ENCODE data around the gene CASR. TPM values are rescaled to one million over a fixed set of nuclear protein-coding genes. Genes with fewer than 3 reads are reported as not detected.

The CASR gene
- total RNA-seq, 1 experiment from 2014 or later, result not detected

DNA sequence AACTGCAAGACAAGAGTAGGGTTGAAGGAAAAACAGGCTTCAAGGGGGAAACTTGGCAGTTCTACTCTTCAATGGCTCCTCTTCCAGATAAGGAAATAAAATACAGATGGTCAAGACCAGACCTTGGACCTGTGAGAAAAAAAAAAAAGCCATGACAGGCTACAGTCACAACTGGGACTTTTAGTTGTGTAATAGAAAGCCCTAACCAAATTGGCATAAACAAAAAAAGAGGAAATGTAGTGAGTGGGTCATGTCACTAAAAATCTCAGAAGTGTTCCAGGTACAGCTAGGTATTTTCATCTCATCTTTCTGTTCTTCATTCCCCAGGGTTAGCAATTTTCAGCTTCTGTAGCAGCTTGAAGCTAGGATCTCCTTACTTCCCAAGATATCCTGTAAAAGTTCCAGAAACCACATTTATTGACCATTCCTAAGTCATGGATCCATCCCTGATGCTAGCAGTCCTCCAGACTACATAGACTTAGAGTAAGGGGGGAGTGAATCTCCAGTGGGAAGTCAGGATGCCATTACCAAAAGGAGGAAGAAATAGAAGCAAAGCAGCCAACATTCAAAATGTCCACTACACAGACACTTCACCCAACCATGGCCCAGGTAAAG, 80.6 kb downstream of the CASR start:
- Histone ChIP-seq H3F3A (ENCODE audit: low read length, unreplicated experiment) (no peaks in the 10 kb centered on the region), H3K4me1 (ENCODE audit: insufficient read depth, low read length) (no peaks in the 10 kb centered on the region), H3K9me3 (ENCODE audit: low read length) (no peaks in the 10 kb centered on the region), H3K79me2 (ENCODE audit: low read length) (no peaks in the 10 kb centered on the region), H3K27me3 (ENCODE audit: low read length) (peaks cover 74% of the 10 kb centered on the region), H3K9ac (ENCODE audit: low read length) (no peak overlapping the region), H3K9me2 (replicated peaks; ENCODE audit: low read length) (no peaks in the 10 kb centered on the region), H3K4me3 (ENCODE audit: low read length) (no peak overlapping the region), H4K20me1 (ENCODE audit: low read length) (no peaks in the 10 kb centered on the region), H2AFZ (ENCODE audit: low read length) (no peak overlapping the region), H3K4me2 (ENCODE audit: low read length) (no peak overlapping the region), H3K36me3 (ENCODE audit: low read depth, low read length) (no peaks in the 10 kb centered on the region), H3K27ac (ENCODE audit: low read length) (no peak overlapping the region)
- ChIA-PET CTCF (no interaction called here), POLR2A (ENCODE audit: unreplicated experiment) (no interaction called here)
- DNase-seq (no peak), ATAC-seq (no peak)
- TF ChIP-seq EZH2phosphoT487 (IDR thresholded peaks at IDR 0.05; ENCODE audit: borderline replicate concordance, low read length) (no peak), EZH2 (IDR thresholded peaks at IDR 0.05; ENCODE audit: low read length, unreplicated experiment) (no peak)
- TF ChIP-seq, protein P1, sequence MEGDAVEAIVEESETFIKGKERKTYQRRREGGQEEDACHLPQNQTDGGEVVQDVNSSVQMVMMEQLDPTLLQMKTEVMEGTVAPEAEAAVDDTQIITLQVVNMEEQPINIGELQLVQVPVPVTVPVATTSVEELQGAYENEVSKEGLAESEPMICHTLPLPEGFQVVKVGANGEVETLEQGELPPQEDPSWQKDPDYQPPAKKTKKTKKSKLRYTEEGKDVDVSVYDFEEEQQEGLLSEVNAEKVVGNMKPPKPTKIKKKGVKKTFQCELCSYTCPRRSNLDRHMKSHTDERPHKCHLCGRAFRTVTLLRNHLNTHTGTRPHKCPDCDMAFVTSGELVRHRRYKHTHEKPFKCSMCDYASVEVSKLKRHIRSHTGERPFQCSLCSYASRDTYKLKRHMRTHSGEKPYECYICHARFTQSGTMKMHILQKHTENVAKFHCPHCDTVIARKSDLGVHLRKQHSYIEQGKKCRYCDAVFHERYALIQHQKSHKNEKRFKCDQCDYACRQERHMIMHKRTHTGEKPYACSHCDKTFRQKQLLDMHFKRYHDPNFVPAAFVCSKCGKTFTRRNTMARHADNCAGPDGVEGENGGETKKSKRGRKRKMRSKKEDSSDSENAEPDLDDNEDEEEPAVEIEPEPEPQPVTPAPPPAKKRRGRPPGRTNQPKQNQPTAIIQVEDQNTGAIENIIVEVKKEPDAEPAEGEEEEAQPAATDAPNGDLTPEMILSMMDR (conservative IDR thresholded peaks at IDR 0.05; ENCODE audit: low read depth, low read length), result no peak
- intact Hi-C loops (cut with micrococcal nuclease), result no loop called here
- BruUV-seq (replicated peaks), result no TSS peak

DNA sequence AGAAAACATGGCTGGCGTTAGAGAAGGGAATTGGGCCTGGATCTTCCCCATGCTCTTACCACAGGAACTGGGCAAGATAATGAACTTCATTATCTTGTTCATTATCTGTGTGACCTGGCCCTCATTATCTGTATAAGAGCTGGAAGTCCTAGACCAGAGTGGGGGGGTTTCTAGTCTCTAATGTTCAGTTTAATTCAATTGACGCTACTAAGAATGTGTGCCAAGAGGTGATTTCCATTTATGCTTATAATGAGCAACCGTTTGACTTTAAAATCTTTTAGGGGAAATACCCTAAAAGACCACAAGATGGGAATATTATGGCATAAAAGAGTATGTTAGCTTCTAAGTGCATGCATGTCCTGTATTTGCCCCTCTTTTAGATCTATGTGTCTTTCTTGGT, 82.5 kb downstream of the CASR start:
- H3K4me3 ChIP-seq (ENCODE audit: low read length), result no peak overlapping the region
- H4K20me1 ChIP-seq (ENCODE audit: low read length), result no peaks in the 10 kb centered on the region
- H3K79me2 ChIP-seq (ENCODE audit: low read length), result no peaks in the 10 kb centered on the region
- H3K36me3 ChIP-seq (ENCODE audit: low read depth, low read length), result no peaks in the 10 kb centered on the region
- H3K9ac ChIP-seq (ENCODE audit: low read length), result no peak overlapping the region
- H3K4me2 ChIP-seq (ENCODE audit: low read length), result no peak overlapping the region
- H3F3A ChIP-seq (ENCODE audit: low read length, unreplicated experiment), result no peaks in the 10 kb centered on the region
- no TSS peak for BruUV-seq (replicated peaks)
- CTCF ChIA-PET, result interaction anchor here (1.0 kb wide), 1 partner anchor 40 kb away, joined by 4 read pairs; no protein-coding TSS in a partner anchor
- H3K27me3 ChIP-seq (ENCODE audit: low read length), result peaks cover 68% of the 10 kb centered on the region
- no peaks in the 10 kb centered on the region for H3K9me3 ChIP-seq (ENCODE audit: low read length)
- intact Hi-C loops (cut with micrococcal nuclease), result no loop called here
- peak; percentile 13; the same call in 1 of the 2 replicates for ATAC-seq
- no peaks in the 10 kb centered on the region for H3K9me2 ChIP-seq (replicated peaks; ENCODE audit: low read length)
- peak; percentile 19 for DNase-seq
- H3K27ac ChIP-seq (ENCODE audit: low read length), result no peak overlapping the region
- no peak overlapping the region for H2AFZ ChIP-seq (ENCODE audit: low read length)
- POLR2A ChIA-PET (ENCODE audit: unreplicated experiment), result no interaction called here
- no peak for TF ChIP-seq EZH2 (IDR thresholded peaks at IDR 0.05; ENCODE audit: low read length, unreplicated experiment)
- TF ChIP-seq, protein P1 (conservative IDR thresholded peaks at IDR 0.05; ENCODE audit: low read depth, low read length), result 0 out of 2 replicates have a peak, but pooled peaks have one; percentile 16
- no peak for TF ChIP-seq EZH2phosphoT487 (IDR thresholded peaks at IDR 0.05; ENCODE audit: borderline replicate concordance, low read length)
- no peaks in the 10 kb centered on the region for H3K4me1 ChIP-seq (ENCODE audit: insufficient read depth, low read length)

DNA sequence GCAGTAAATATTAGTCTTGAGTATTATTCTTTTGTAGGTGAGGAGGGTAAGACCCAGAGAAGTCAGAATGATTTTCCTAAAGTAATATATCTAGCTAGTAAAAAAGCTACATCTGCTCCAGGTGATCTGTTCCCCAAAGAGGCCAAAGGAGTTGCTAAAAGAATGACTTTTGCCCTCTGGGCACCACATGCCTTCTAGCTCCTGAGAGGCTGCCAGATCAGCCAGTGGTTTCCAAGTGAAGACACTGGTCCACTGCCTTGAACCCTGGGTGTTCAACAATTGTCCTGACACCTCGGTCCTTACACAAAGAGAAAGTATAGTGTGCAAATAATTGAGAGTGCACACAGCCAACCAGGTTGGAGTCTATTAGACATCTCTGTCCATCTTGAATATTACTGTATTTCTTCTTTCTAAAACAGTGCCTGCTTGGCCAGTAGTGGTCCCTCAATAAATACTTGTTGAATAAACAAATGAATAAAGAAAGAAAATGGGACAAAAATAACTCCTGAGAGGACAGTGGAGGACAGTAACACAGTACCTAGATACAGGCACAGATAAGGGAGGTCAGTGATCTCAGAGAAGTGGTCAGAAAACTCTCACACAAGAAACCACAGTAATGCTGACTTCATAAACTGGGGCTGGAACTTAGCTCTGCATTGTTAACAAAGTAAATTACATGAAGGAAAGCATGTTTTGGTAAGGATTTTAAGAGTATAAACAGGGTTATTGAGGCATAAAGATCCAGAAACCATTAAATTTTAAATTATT, 85.0 kb downstream of the CASR start:
- no peak overlapping the region for H3K4me2 ChIP-seq (ENCODE audit: low read length)
- no peaks in the 10 kb centered on the region for H3K9me3 ChIP-seq (ENCODE audit: low read length)
- ChIA-PET CTCF (no interaction called here), POLR2A (ENCODE audit: unreplicated experiment) (no interaction called here)
- no peaks in the 10 kb centered on the region for H3K4me1 ChIP-seq (ENCODE audit: insufficient read depth, low read length)
- DNase-seq (no peak), ATAC-seq (no peak)
- no peak overlapping the region for H3K27ac ChIP-seq (ENCODE audit: low read length)
- TF ChIP-seq, protein P1 (conservative IDR thresholded peaks at IDR 0.05; ENCODE audit: low read depth, low read length), result no peak
- TF ChIP-seq EZH2 (IDR thresholded peaks at IDR 0.05; ENCODE audit: low read length, unreplicated experiment) (no peak), EZH2phosphoT487 (IDR thresholded peaks at IDR 0.05; ENCODE audit: borderline replicate concordance, low read length) (no peak)
- H3K27me3 ChIP-seq (ENCODE audit: low read length), result peaks cover 64% of the 10 kb centered on the region
- H3K36me3 ChIP-seq (ENCODE audit: low read depth, low read length), result no peaks in the 10 kb centered on the region
- no peak overlapping the region for H2AFZ ChIP-seq (ENCODE audit: low read length)
- no peak overlapping the region for H3K4me3 ChIP-seq (ENCODE audit: low read length)
- no peaks in the 10 kb centered on the region for H3K79me2 ChIP-seq (ENCODE audit: low read length)
- intact Hi-C loops (cut with micrococcal nuclease), result no loop called here
- no peaks in the 10 kb centered on the region for H3F3A ChIP-seq (ENCODE audit: low read length, unreplicated experiment)
- no peaks in the 10 kb centered on the region for H4K20me1 ChIP-seq (ENCODE audit: low read length)
- BruUV-seq (replicated peaks), result no TSS peak
- H3K9ac ChIP-seq (ENCODE audit: low read length), result no peak overlapping the region
- H3K9me2 ChIP-seq (replicated peaks; ENCODE audit: low read length), result no peaks in the 10 kb centered on the region

Data from PC-3 (cell line).